H1 (cell line): ENCODE results near the gene MBOAT1.

Source experiments
- BRCA1 ChIP-seq: IDR thresholded peaks from 2 replicates; pipeline ENCODE4 v1.6.1; 2012; ENCODE audit warnings: low read depth, low read length, improper control_type of control experiment
- CREB1 ChIP-seq: IDR thresholded peaks from 2 replicates; pipeline ENCODE4 v1.6.1; 2012; ENCODE audit warnings: inconsistent platforms
- EP300 ChIP-seq, 2 experiments: IDR thresholded peaks; 1 replicate in 1 of 2; 2 replicates in 1 of 2; pipeline ENCODE4 v1.6.1; 2011 to 2012; ENCODE audit warnings: low read depth in 2 of 2, low read length in 2 of 2, mild to moderate bottlenecking in 2 of 2, borderline replicate concordance in 1 of 2, inconsistent platforms in 1 of 2, moderate library complexity in 1 of 2
- EZH2 ChIP-seq: fragments of 200-600 bp; sonication (generic); IDR thresholded peaks from 2 replicates; pipeline ENCODE4 v1.7.1; 2012; ENCODE audit warnings: low read depth, mild to moderate bottlenecking, moderate library complexity, low read length, inconsistent platforms; ENCODE audit not compliant: severe bottlenecking
- JUN ChIP-seq: IDR thresholded peaks from 2 replicates; pipeline ENCODE4 v1.6.1; 2011; ENCODE audit warnings: low read depth, mild to moderate bottlenecking, improper control_type of control experiment, low read length
- POLR2A ChIP-seq, 2 experiments: IDR thresholded peaks; 1 replicate in 1 of 2; 2 replicates in 1 of 2; pipeline ENCODE4 v1.6.1; 2011; ENCODE audit warnings: low read depth in 2 of 2, low read length in 2 of 2, mild to moderate bottlenecking in 2 of 2; ENCODE audit errors: control extremely low read depth in 1 of 2
- POLR2AphosphoS5 ChIP-seq: IDR thresholded peaks from 2 replicates; pipeline ENCODE4 v1.6.1; 2011; ENCODE audit warnings: low read depth, low read length
- RFX5 ChIP-seq: IDR thresholded peaks from 2 replicates; pipeline ENCODE4 v1.6.1; 2011; ENCODE audit warnings: low read depth, low read length, improper control_type of control experiment, borderline replicate concordance
- SIN3A ChIP-seq, 2 experiments: IDR thresholded peaks in 1 of 2; conservative IDR thresholded peaks in 1 of 2; 2 replicates each; pipeline ENCODE4 v1.6.1; 2011 to 2012; ENCODE audit warnings: low read length in 2 of 2, improper control_type of control experiment in 1 of 2, low read depth in 1 of 2, mild to moderate bottlenecking in 1 of 2
- TAF1 ChIP-seq: IDR thresholded peaks from 2 replicates; pipeline ENCODE4 v1.6.1; 2011; ENCODE audit warnings: mild to moderate bottlenecking, low read depth, low read length
- TEAD4 ChIP-seq: IDR thresholded peaks from 2 replicates; pipeline ENCODE4 v1.6.1; 2012; ENCODE audit warnings: low read depth, low read length, inconsistent platforms, mixed read lengths
- YY1 ChIP-seq: IDR thresholded peaks from 2 replicates; pipeline ENCODE4 v1.6.1; 2011; ENCODE audit warnings: low read depth, mild to moderate bottlenecking, low read length
- ZNF274 ChIP-seq: IDR thresholded peaks from 2 replicates; pipeline ENCODE4 v1.7.0; 2012; ENCODE audit warnings: low read length, borderline replicate concordance; ENCODE audit errors: extremely low read depth
- TF ChIP-seq, protein P1 (sequence below), 3 experiments: IDR thresholded peaks; 1 replicate in 2 of 3; 2 replicates in 1 of 3; pipeline versions ENCODE4 v1.5.1 to v1.6.1; 2011; ENCODE audit warnings: low read length in 3 of 3, mild to moderate bottlenecking in 3 of 3, inconsistent platforms in 2 of 3, low read depth in 1 of 3, moderate library complexity in 1 of 3; ENCODE audit not compliant: insufficient read depth in 1 of 3; ENCODE audit errors: control extremely low read depth in 1 of 3

DNA sequence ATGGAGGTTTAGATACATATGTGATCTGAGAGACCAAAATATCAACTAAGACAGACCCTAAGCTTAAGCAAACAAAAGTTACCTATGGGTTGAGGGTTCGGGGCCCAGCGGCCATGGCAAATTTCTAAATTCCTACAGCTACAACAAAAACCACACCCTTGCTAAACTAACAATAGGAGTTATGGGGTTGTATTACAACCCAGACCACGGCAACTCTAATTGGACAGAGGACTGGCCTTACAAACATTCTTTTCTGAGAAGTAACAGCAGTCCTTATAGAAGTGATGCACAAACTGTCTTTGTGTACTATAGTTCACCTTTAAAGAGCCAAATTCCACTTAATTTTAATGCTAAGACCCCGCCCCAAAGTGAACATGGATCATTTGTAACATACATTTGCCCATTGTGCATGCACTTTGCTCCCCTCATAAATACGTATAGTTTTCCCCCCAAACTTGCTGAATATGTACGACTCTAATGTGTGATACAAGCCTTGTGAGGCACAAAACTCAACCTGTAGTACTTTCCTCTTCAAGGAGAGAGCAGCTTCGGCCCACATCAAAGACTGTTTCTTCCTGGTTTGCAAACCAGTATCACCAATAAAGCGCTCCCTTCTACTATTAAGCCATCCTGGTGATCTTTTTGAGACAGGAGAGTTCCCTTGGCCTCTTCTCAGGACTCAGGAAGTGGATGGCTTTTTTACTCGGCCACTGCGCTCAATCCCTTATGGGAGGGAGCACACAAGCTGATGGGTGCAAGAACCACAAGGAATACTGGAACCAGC, 25.6 kb upstream of the MBOAT1 start:
- TF ChIP-seq, protein P1, sequence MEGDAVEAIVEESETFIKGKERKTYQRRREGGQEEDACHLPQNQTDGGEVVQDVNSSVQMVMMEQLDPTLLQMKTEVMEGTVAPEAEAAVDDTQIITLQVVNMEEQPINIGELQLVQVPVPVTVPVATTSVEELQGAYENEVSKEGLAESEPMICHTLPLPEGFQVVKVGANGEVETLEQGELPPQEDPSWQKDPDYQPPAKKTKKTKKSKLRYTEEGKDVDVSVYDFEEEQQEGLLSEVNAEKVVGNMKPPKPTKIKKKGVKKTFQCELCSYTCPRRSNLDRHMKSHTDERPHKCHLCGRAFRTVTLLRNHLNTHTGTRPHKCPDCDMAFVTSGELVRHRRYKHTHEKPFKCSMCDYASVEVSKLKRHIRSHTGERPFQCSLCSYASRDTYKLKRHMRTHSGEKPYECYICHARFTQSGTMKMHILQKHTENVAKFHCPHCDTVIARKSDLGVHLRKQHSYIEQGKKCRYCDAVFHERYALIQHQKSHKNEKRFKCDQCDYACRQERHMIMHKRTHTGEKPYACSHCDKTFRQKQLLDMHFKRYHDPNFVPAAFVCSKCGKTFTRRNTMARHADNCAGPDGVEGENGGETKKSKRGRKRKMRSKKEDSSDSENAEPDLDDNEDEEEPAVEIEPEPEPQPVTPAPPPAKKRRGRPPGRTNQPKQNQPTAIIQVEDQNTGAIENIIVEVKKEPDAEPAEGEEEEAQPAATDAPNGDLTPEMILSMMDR (IDR thresholded peaks at IDR 0.05; ENCODE audit: control extremely low read depth in 1 of 3, insufficient read depth in 1 of 3, low read depth in 1 of 3, low read length in 3 of 3), result no peak
- TF ChIP-seq CREB1 (no peak), RFX5 (no peak), POLR2A (IDR thresholded peaks at IDR 0.05; ENCODE audit: control extremely low read depth in 1 of 2, low read depth in 2 of 2, low read length in 2 of 2) (no peak), EP300 (IDR thresholded peaks at IDR 0.05; ENCODE audit: borderline replicate concordance in 1 of 2, low read depth in 2 of 2, low read length in 2 of 2) (no peak), TAF1 (no peak), SIN3A (conservative IDR thresholded peaks at IDR 0.05 in 1 of 2, IDR thresholded peaks at IDR 0.05 in 1 of 2; ENCODE audit: low read depth in 1 of 2, low read length in 2 of 2) (no peak), POLR2AphosphoS5 (no peak), ZNF274 (no peak), EZH2 (no peak), YY1 (no peak), JUN (no peak), BRCA1 (no peak), TEAD4 (no peak)
